Measurements from ENCODE around the gene FBN1.

FBN1 gene

GRCh38 chr15:48501208-48501607 lies 144.3 kb downstream of the FBN1 start:
- DNase-seq: no peak

DNA sequence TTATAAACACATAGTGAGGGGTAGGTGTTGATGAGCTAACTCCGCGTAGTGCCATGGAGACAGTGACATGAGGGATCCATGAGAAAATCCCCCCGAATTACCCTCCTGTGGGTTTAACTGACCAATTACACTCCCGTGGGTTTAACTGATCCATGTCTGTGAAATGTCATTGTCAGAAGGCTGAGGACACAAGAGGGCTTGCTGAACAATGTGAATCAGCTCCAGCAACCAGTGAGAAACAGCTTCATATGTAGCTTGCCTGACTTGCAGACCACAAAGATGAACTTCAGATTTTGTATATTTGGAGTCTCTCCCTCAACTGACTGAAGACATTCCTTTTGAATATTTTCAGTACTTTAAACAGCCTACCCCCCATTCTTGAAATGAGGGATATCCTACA lies 144.9 kb downstream of the FBN1 start:
- no peak for DNase-seq

DNA sequence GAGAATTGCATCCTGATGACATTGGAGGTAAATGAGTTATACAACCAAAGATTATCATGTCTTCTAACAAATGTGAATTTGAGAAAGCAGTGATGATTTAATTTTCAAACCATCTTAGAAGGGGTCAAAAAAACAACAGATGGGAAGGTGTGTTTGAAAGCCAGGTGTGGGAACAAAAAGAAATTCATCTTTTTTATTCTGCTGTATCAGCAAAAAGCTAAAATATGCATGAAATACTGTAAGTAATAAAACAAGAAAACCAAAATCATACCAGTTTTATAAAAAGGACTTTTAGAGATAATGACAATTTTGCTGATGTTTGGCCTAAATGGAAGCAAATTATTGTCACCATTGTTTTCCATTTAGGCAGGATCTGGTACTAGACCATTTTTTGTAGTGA lies 145.5 kb downstream of the FBN1 start:
- DNase-seq: no peak

GRCh38 chr15:48498828-48499227 lies 146.7 kb downstream of the FBN1 start:
- DNase-seq: no peak

DNA sequence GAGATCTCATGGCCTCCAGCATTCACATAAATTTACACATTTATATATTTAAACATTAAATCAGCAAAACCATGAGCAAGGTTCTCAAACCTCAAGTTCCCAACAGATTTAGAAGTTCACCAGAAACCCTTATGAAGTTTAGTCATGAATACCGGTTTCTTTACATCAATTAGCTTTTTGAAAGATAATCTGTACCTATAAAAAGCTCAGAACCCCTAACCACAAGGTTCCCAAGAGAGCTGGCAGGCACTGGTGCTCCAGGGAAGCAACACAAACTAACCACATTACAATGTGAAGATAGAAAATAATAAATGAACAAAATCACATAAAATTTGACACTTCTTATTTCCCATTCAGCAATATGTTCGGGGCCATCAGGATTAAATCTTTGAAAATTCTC lies 150.9 kb downstream of the FBN1 start:
- no peak for DNase-seq

DNA sequence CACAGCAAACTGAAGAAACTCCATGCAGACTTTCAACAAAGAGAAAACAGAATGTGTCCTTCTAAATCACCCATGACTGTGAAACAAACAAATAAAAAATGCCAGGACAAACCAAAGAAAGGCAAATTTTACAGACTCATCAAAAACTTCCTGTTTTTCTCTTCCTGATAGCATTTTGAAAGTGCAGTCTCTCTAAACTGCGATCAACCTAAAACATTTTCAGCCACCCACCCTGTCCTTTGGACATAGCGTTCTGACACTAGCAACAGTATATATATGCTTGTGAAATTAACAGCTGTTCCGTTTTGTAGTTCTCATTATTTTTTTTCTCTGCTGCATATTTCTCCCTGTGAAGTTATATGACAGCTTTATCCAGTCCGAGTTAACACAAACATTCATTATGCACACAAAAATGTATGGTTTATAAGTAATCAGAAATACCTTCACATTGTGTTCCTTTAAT lies 151.7 kb downstream of the FBN1 start:
- no peak for DNase-seq

- DNase-seq: no peak
Measured at GRCh38 chr15:48493084-48493762, 152.3 kb downstream of the FBN1 start.

GRCh38 chr15:48486228-48486627 lies 159.3 kb downstream of the FBN1 start:
- DNase-seq: no peak

GRCh38 chr15:48481802-48482201 lies 163.7 kb downstream of the FBN1 start:
- peak; percentile 0 for DNase-seq

- DNase-seq: no peak
Measured at GRCh38 chr15:48479751-48480150, 165.8 kb downstream of the FBN1 start.

DNA sequence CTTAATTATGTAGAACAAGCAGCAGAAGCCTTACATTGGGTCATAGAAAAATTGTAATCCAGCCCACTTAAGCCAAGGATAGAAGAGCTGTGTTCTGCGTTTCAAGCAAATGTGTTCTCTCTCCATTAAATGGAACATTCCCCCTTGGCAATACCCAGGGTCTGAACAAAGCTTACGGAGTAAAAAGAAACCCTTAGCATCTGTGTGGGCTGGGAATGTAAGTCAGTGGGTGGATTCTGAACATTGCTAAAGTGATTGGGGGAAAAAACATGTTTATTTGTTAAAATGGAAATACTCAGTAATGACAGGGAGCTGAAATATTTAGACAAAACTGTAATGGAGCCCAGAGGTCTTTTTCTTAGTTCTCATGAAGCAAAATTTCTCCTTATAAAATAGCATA lies 166.9 kb downstream of the FBN1 start:
- no peak for DNase-seq

- no peak for DNase-seq
Measured at GRCh38 chr15:48477795-48478360, 167.6 kb downstream of the FBN1 start.

- DNase-seq: no peak
Measured at GRCh38 chr15:48475600-48476395, 169.7 kb downstream of the FBN1 start.

DNA sequence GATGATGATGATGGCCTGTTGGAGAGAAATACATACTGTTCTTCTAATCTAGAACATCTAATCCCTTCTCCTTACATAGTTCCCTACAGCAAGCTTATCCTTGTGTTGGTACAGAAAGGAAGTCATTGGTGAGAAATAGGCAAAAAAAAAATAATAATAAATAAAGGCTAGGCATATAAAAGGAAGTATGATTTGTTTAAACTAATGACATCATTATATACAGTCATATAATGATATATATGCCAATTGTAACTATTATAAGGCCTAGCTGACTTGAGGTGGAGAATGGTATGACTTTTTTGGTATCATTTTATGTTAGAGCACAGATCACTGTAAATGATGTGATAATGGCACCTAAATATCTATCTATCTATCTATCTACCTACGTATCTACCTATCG lies 171.8 kb downstream of the FBN1 start:
- no peak for DNase-seq

DNA sequence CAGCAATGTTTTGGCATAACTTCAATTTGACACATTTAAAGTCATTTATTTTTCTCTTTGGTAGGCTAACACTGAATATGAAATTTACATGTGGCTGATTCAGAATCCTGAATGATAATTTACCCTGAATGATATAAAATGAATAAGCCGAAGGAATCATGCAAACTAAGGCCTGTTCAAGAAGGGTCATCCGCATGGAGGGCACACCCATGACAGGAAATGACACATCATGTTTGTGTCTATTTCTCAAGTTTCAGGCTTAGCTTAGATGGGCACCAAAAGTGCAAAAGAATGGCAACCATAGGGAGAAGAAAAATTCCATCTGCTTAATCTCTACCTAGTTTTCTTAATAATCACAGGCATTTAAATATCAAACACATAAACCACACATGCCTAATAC lies 172.8 kb downstream of the FBN1 start:
- DNase-seq: no peak

GRCh38 chr15:48471073-48471472 lies 174.4 kb downstream of the FBN1 start:
- no peak for DNase-seq

DNA sequence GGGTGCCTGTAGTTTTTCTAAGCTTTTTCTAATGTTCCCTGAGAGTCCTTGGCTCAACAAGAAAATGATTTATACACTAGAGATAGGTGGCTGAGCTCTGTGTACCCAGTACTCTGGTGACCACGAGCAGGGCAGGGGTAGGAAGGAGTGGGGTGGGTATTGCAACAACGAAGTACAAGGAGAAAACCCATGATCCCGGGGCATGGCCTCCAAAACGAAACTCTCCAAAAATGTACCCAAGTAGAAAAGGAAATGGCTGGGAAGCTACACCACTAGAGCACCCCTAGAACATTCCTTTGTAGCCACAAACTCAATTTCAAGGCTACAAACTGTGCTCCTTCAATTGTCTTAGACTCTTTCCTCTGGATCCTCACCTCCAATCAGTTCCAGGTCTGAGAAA lies 175.4 kb downstream of the FBN1 start:
- DNase-seq: no peak

- no peak for DNase-seq
Measured at GRCh38 chr15:48469681-48470080, 175.8 kb downstream of the FBN1 start.

GRCh38 chr15:48469271-48469670 lies 176.2 kb downstream of the FBN1 start:
- no peak for DNase-seq

- no peak for DNase-seq
Measured at GRCh38 chr15:48467801-48468200, 177.7 kb downstream of the FBN1 start.

DNA sequence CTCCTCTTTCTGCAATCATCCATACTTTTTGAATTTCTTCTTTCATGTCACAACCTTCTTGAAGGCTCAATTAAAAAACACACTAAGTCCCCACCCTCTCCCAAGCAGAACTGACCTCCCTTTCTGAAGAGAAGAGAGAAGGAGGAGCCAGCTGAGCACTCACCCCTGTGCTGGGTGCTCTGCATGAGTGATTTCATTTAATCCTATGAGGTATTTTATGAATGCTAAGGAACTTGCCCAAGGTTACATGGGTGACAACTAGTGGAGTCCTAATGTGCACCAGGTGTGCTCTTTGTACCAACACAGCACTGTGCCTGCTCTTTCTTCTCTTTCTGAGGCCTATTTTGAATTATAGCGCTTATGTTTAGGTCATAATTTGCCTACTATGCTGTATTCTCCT lies 178.7 kb downstream of the FBN1 start:
- DNase-seq: no peak

DNA sequence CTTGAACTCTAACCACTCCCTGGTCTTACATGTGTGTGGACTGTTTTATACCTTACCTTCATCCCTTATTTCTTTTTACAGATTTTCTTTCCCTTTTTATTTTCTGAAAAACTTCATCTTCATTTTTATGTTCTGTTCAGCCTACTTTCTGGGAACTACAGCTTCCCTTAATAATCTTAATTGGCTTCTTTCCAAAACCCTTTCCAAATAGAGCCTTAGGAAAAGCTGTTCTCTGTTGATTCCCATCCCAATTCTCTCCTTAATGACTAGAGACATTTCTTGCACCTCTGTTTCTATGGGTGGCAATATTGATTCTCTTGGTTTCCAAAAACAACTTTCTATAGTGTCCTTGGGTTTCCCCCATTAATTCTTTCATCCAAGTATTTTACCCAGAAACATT lies 179.4 kb downstream of the FBN1 start:
- DNase-seq: no peak

- DNase-seq: no peak
Measured at GRCh38 chr15:48465410-48465809, 180.1 kb downstream of the FBN1 start.

DNA sequence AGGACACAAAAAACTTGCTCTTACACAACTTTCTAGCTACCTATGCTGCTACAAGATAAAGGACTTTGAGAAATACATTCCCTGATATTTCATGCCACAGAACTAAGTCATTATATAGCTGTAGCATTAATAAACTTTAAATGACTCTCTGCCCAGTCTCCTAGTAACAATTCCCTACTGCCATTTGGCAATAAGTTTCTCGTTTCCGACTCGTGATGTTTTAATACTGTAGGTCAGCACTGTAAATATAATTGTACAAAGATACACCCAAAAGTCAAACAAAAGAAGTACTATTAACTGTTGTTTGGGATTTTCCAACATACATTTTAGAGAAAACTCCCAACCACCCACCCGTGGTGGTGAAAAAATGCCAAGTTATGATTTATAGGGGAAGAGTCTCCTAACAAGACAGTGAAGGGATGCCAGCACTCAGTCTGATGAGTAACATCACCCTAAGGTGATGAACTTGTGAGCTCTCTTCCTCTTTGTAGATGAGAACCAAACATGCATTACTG lies 182.1 kb downstream of the FBN1 start:
- no peak for DNase-seq

Measured in NCI-H1694 (cell line).